Measurements from ENCODE around the gene ITCH. TPM values are rescaled to one million over a fixed set of nuclear protein-coding genes. Genes with fewer than 3 reads are reported as not detected.
"Not testable (repeated sequence)": the region's sequence is repeated elsewhere in the genome, so short reads cannot be mapped to it uniquely, and the experiment has no call there.

The ITCH gene
- total RNA-seq, 4 donors from 2014 or later: 50.3 to 64.3 (median 52.8) TPM

DNA sequence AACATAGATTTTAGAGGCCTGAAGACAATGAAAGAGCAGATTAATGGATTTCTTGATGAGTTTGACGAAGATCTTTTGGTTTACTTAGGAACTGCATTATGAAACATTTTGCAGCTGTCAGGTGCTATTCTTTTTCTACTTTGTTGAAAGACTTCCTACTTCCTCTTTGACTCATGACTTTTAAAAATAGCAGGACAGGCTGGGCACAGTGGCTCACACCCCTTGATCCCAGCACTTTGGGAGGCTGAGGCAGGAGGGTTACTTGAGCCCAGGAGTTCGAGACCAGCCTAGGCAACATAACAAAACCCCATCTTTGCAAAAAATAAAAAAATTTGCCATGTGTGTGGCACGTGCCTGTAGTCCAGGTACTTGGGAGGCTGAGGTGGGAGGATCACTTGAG is 52.0 kb downstream of the ITCH start:
- no peak for DNase-seq (ENCODE audit: extremely low spot score)
- H3K4me3 ChIP-seq: no peak overlapping the region
- no peak for TF ChIP-seq POLR2AphosphoS5 (IDR thresholded peaks at IDR 0.05)
- TF ChIP-seq CTCF (IDR thresholded peaks at IDR 0.05): no peak
- no peak for TF ChIP-seq POLR2A (IDR thresholded peaks at IDR 0.05; ENCODE audit: low read depth)
- no peak for TF ChIP-seq EP300 (IDR thresholded peaks at IDR 0.05)
- H3K9me3 ChIP-seq: no peaks in the 10 kb centered on the region
- intact Hi-C loops (cut with DNase I): no loop called here
- H3K4me1 ChIP-seq: peaks cover 6 to 8% (median 7%) of the 10 kb centered on the region in 4 donors
- H3K27me3 ChIP-seq: no peaks in the 10 kb centered on the region
- H3K36me3 ChIP-seq: peaks cover 4 to 81% (median 56%) of the 10 kb centered on the region in 4 donors
- peak overlapping the region in 1 of 4 donors; percentile 26 for H3K27ac ChIP-seq (replicated peaks in 1 of 4)
- WGBS: 89% methylated on average over 3 of the region's 3 CpGs

GRCh38 chr20:34420146-34420545 is 57.1 kb downstream of the ITCH start:
- H3K36me3 ChIP-seq: peaks cover 4 to 70% (median 25%) of the 10 kb centered on the region in 4 donors
- DNase-seq (ENCODE audit: extremely low spot score): no peak
- intact Hi-C loops (cut with DNase I): no loop called here

GRCh38 chr20:34420975-34421374 is 57.9 kb downstream of the ITCH start:
- H3K27ac ChIP-seq (replicated peaks in 1 of 4): no peak overlapping the region
- no peak overlapping the region for H3K4me3 ChIP-seq
- H3K36me3 ChIP-seq: peaks cover 12 to 70% (median 25%) of the 10 kb centered on the region in 4 donors
- intact Hi-C loops (cut with DNase I): no loop called here
- H3K4me1 ChIP-seq: peaks cover 3 to 15% (median 11%) of the 10 kb centered on the region in 4 donors
- no peaks in the 10 kb centered on the region for H3K27me3 ChIP-seq
- DNase-seq (ENCODE audit: extremely low spot score): no peak
- 94% methylated on average over 4 of the region's 4 CpGs for WGBS
- no peak for TF ChIP-seq POLR2A (IDR thresholded peaks at IDR 0.05; ENCODE audit: low read depth)
- no peak for TF ChIP-seq CTCF (IDR thresholded peaks at IDR 0.05)
- TF ChIP-seq POLR2AphosphoS5 (IDR thresholded peaks at IDR 0.05): no peak
- TF ChIP-seq EP300 (IDR thresholded peaks at IDR 0.05): no peak
- no peaks in the 10 kb centered on the region for H3K9me3 ChIP-seq

More at GRCh38 chr20:34420146-34420545, 57.1 kb downstream of the ITCH start:
- H3K4me1 ChIP-seq: peaks cover 3 to 16% (median 12%) of the 10 kb centered on the region in 4 donors
- no peaks in the 10 kb centered on the region for H3K9me3 ChIP-seq
- no peak for TF ChIP-seq POLR2A (IDR thresholded peaks at IDR 0.05; ENCODE audit: low read depth)
- no peak for TF ChIP-seq POLR2AphosphoS5 (IDR thresholded peaks at IDR 0.05)
- no peak for TF ChIP-seq CTCF (IDR thresholded peaks at IDR 0.05)
- TF ChIP-seq EP300 (IDR thresholded peaks at IDR 0.05): no peak
- no peak overlapping the region for H3K4me3 ChIP-seq
- 23% methylated on average over 1 of the region's 1 CpG for WGBS
- no peak overlapping the region for H3K27ac ChIP-seq (replicated peaks in 1 of 4)
- H3K27me3 ChIP-seq: no peaks in the 10 kb centered on the region

- Histone ChIP-seq H3K9me3 (no peaks in the 10 kb centered on the region), H3K27ac (replicated peaks in 1 of 4) (no peak overlapping the region), H3K4me1 (peaks cover 3 to 15% (median 10%) of the 10 kb centered on the region in 4 donors), H3K27me3 (no peaks in the 10 kb centered on the region), H3K4me3 (no peak overlapping the region), H3K36me3 (peaks cover 12 to 70% (median 28%) of the 10 kb centered on the region in 4 donors)
- WGBS: 95% methylated on average over 2 of the region's 2 CpGs
- DNase-seq (ENCODE audit: extremely low spot score): no peak
- TF ChIP-seq EP300 (IDR thresholded peaks at IDR 0.05): no peak
- TF ChIP-seq POLR2A (IDR thresholded peaks at IDR 0.05; ENCODE audit: low read depth): no peak
- TF ChIP-seq CTCF (IDR thresholded peaks at IDR 0.05): no peak
- no peak for TF ChIP-seq POLR2AphosphoS5 (IDR thresholded peaks at IDR 0.05)
- intact Hi-C loops (cut with DNase I): no loop called here
Measured at GRCh38 chr20:34421766-34422466, 58.8 kb downstream of the ITCH start.

DNA sequence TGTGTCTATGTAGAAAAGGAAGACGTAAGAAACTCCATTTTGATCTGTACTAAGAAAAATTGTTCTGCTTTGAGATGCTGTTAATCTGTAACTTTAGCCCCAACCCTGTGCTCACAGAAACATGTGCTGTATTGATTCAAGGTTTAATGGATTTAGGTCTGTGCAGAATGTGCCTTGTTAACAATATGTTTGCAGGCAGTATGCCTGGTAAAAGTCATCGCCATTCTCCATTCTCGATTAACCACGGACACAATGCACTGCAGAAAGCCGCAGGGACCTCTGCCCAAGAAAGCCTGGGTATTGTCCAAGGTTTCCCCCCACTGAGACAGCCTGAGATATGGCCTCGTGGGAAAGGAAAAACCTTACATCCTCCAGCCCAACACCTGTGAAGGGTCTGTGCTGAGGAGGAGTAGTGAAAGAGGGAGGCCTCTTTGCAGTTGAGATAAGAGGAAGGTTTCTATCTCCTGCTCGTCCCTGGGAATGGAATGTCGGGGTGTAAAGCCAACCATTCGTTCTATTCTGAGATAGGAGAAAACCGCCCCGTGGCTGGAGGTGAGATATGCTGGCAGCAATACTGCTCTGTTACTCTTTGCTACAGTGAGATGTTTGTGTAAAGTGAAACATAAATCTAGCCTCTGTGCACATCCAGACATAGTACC is 62.1 kb downstream of the ITCH start:
- Histone ChIP-seq H3K4me1 (peaks cover 3 to 11% (median 7%) of the 10 kb centered on the region in 4 donors), H3K36me3 (peaks cover 19 to 70% (median 37%) of the 10 kb centered on the region in 4 donors)
- H3K27me3 ChIP-seq; H3K9me3 ChIP-seq; intact Hi-C loops (cut with DNase I); H3K27ac ChIP-seq (replicated peaks in 1 of 4); DNase-seq (ENCODE audit: extremely low spot score); H3K4me3 ChIP-seq: not testable (repeated sequence)
- 75% methylated on average over 11 of the region's 11 CpGs for WGBS
